CD4-positive, alpha-beta T cell treated with Interleukin-6 for 4 hours (primary cell): ENCODE measurements around the gene BANF2.
A peak's percentile ranks its signal among the peaks of the same experiment; 100 is the strongest.
"Not testable (repeated sequence)": the region's sequence is repeated elsewhere in the genome, so short reads cannot be mapped to it uniquely, and the experiment has no call there.

Experiments
- DNase-seq: peaks from one replicate; pipeline ENCODE4 v3.0.0-alpha.2; 2020; ENCODE audit warnings: mixed read lengths

BANF2 gene

DNA sequence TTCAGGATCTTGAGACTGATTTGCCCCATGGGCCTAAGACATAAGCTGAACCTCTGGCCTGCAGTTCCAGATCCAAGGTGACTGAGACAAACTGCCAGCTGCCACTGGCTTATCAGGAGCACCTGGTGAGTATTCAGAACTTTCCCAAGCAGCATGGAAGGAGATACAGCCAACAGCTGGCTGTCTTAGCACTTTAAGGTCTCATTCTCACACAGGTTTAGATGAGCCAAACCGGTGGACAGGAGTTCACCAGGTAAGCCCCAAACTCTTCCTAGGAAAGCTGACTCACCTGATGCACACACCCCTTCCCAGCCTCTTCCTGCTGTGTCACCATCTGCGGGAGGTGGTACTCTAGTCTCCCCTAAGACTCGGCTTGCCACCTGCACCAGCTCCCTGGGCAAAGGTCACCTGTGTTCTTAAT, at the start of gene BANF2:
Gene BANF2, plus strand, starts transcription at position 36 of the 421 bp plus-strand sequence. CDS start 25,060 bp downstream, outside the sequence.
- no peak for DNase-seq

DNA sequence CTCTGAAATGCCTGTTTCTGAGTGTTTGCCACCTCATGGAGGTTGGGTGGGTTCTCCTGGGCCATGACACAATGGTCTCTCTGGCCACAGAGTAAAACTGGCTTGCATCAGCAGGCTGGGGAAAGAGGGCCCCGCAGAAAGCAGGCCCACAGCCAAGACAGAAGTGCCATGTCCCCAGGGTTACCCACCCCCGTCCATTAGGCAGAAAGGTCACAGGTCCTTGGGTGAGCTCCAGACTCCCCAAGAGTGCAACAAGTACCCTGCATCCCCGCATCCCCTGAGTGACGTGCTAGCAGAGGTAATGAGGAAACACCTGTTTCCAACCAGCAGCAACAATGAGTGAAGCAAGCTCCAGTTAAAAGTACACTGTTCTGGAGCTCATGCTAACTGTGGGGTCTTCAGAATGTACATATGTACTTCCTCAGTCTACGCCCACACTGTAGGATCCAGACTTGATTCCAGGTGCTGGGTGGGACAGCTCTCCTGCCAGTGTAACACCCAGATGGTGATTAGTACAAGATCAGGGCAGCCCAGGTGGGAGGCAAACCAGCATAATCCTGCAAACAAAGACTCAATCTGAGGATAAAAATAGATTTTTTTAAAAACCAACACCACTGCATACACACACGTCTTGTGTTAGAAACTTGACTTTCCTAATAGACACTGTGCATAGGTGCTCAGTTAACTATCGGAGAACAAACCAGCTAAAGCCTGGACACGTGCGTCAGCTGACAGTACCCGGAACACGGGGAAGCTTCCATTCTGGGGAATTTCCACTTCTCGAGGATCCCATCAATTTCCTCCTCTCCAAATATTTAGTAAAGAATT, 49.3 kb upstream of the BANF2 start:
- DNase-seq, result no peak

DNA sequence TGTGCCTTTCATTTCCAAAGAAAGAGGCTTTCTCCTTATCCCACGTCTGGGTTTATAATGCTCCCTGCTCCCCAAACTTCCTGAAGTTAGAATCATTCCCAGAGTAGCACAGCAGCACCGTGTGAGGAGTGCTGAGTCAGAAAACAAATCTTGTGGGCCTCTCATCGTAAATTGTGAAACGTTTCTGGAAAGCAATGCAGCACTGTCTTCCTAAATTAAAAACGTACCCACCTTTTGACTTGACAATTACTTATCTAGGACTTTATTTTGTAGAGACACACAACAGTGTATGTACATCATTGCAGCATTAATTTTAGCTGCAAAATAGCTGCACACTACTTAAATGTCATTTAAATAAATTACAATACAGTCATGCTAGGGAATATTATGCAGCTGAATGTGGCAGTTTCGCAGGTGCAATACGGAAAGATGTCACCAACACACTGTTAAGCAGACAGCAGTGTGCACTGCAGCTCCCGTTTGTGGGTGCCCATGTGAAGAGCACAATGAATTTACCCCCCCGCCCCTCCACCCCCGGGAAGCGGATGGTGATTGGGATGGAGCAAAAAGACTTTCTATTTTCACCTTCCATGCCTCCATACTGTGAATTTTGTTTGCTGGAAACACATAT, 48.5 kb upstream of the BANF2 start:
- no peak for DNase-seq

DNA sequence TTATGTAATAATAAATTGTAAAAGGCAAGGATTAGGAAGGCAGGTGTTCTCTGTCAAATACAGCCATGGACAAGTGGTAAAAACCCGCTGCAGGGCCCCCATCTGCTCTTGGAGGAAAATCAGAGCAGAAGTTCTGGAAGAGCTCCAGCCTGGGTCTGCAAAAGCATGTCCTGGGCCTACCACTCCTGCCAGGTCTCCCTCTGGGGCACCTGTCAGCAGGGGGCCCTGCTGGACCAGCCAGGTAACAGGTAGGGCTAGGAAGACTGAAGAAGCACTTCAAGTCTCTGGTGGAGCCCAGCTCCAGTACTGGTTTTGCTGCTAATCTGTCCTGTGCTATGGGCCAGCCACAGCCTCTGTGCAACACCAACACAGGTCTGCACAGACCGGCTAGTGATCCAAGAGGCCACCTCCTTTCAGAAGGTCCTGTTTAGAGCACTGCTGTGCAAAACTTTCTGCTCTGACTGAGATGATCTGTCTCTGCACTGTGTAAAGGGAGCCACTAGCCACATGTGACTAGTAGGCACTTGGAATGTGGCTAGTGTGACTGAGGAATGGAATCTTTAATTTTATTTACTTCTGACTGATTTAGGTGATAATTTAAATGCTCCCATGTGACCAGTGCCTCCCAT, 47.9 kb upstream of the BANF2 start:
- no peak for DNase-seq

DNA sequence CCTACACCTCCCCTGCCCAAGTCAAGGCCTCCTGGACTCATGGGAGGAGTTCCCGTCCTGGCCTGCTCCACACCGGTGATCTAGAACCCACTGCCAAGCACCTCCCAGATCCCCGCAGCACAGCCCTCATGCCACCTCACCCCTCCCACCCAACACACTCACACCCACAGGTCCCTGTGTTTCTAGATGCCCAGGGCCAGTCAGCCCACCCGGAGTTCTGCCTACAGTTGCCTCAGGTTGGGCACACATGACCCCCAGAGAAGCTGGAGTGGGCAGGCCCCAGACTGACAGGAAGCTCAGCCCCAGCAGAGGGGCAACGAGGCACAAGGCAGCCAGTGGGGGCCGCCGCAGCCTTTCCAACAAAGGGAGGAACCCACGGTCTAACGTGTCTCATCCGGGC, 47.4 kb upstream of the BANF2 start:
- DNase-seq, result no peak

DNA sequence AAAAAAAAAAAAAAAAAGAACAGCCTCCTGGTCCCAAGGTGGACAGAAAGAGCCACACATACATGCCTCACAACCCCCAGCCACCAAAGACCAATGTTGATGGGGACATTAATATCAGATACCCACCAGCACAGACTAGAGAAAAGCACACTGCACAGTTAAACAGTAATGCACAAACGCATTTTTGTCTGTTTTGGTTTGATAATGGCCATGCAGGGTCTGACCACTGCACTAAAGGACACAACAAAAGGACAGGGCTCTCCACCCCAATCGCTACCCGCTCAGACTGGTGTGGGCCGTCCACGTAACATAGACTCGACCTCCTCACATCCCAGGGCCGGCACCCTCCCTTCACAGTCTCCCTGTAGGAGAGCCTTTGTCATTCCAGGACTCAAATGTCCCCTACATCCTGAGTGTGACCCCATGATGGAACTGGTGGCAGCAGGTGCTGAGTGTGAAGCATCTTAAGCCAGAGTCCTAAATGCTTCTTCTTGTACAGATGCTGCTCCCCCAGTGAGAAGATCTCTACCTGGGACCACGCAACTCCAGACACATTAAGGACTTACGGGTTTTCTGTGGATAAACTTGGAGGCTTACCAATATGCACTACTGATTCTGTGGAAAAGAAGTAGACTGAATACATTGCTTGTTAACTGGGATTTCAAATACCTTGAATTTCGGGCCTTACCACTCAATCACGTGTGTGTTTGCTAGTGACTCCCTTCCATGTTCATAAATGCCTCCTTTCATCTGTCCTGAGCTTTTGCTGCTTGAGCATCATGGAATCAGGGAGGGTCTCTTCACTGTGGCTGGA, 45.7 kb upstream of the BANF2 start:
- DNase-seq, result no peak

DNA sequence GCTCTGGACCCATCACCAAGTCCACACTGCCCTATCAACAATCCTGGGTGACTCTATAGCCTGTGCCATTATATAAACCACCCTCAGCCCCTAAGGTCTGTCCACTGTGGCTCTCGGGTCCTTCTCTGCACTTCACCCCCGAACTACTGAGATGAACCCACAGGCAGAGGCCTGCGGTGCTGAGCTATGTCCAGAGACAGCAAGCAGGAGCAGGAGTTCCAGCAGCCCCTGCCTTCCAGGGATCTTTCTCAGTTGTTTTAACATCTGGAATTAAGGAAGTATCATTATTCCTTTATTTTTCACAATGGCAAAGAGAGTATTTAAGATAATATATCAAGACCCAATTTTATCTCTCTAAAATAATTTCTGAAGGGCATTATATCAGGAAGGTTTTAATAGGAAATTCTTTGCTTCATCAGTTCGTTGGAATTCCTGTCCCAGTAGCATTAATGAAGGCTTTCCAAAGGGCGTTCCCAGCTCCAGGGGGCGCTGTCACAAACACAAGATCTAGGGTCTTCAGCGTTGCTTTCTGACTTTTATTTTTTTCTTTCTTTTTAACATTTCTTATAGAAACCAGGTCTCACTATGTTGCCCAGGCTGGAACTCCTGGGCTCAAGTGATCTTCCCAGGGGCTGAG, 45.0 kb upstream of the BANF2 start:
- DNase-seq, result peak; percentile 42

DNA sequence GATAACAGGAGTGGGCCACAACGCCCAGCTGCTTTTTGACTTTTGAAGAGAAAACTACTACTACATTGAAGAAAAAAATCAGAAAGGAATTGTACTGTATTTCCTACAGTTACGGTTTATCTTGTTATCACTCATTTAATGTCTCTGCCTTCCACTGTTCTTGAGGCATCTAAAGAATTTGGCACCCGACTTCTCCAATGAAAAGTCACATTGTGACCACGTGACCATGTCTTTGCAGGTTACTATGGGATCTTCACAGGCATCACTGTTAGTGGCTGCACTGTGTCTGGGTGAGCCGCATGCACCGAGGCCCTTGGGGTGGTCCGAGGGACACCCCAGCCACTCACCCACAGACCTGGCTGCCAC, 44.5 kb upstream of the BANF2 start:
- no peak for DNase-seq

DNA sequence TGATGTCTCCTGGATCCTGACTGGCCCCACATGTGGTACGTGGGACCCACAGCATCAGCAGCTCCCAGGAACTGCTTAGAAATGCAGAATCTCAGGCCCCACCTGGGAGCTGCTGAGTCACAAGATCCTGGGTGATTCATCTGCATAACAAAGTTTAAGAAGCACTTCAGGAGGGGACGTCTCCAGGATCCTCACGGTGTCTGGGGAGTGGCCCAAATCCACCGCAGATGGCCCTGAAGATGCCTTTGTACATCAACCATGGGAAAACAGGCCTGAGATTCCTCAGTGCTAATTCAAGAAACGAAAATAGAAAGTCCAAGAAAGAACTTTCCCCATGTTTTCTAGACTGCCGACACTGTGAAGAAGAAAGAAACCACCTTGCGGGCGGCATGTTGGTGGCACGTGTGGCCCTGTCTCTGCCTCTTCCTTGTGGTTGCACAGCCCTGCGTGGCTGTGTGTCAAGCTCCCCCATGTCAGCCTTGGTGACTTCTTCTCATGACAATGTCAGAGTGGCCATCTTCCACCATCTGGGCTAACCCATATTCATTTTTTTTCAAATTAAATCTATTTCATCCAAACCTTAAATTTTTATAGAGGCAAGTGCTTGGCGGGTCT, 43.8 kb upstream of the BANF2 start:
- no peak for DNase-seq

DNA sequence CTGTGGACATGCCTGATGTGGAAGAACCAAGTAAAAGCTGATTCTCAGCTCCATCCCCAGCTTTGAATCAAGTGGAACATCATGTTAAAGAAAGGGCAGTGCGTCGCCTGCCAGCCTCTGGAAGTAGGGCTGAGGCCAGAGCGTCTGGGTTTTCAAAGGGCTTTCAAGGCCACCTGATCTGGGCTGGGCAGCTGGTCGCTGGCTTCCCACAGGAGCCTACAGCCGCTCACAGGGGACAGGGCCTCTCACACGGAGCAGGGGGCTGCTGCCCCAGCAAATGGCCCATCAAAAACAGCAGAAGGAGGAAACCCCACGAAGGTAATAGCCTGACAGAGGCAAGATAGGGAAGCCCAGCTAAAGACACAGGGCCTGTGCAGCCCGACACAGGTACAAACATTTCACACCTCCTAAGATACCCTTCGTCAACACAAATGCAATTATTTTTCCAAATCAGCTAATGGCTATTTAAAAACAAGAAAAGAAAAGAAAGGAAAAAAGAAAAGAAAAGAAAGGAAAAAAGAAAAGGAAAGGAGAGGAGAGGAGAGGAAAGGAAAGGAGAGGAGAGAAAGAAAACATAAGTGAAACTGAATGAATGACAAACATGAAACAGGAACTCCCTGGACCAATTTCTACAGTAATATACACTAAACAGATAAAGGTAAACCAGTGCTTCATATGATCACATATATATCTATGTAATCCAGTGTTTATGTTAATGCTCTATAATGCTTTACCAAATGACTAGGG, 42.5 kb upstream of the BANF2 start:
- DNase-seq, result no peak

DNA sequence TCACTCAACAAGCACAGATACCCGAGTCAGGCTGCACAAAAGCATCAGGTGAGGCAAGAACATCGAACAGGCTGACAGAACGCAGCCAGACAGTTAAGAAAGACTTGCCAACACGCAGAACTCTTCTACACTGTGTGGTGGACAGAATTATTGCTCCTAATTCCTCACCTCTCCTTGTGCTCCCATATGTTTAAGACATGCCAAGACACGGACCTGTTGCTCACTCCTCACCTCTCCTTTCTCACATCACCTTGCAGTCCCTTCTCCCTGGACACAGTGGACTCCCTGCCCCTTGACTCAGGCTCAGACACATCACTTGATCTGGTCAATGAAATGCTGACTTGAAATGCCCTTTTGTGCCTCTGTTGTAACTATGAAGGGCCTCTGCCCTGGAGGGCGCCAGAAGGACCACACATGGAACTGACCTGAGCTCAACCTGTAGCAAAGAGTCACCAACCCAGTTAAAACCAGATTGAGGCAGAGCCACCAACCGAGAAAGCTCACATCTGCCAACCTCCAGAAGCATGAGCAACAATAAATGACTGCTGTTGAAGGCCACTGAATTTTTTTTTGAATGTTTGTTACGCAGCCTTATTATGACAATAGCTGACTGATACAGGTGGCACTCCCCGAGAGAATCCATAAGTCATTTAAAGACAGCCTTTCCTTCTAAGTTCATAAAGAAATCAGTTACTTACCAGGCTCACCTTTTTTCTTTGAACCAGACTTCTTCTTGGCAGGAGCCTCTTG, 41.7 kb upstream of the BANF2 start:
- no peak for DNase-seq

DNA sequence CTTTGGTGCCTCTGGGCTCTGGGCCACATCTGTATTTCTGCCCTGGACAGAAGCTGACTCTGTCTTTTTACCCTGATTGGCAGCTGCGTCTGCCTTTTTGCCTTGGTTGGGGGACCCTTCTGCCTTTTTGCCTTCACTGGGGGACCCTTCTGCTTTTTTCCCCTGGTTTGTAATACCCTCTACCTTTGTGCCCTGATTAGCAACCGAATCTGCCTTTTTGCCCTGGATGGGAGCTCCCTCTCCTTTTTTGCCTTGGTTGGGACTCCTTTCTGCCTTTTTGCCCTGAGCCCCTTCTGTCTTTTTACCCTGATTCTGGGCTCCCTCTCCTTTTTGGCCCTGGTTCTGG, 41.1 kb upstream of the BANF2 start:
- DNase-seq, result no peak

DNA sequence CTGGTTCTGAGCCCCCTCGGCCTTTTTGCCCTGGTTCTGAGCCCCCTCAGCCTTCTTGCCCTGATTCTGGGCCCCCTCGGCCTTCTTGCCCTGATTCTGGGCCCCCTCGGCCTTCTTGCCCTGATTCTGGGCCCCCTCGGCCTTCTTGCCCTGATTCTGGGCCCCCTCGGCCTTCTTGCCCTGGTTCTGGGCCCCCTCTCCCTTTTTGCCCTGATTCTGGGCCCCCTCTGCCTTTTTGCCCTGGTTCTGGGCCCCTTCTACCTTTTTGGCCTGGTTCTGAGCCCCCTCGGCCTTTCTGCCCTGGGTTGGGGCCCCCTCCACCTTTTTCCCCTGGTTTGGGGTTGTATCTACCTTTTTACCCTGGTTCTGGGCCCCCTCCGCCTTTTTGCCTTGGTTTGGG, 40.4 kb upstream of the BANF2 start:
- not testable (repeated sequence) for DNase-seq

DNA sequence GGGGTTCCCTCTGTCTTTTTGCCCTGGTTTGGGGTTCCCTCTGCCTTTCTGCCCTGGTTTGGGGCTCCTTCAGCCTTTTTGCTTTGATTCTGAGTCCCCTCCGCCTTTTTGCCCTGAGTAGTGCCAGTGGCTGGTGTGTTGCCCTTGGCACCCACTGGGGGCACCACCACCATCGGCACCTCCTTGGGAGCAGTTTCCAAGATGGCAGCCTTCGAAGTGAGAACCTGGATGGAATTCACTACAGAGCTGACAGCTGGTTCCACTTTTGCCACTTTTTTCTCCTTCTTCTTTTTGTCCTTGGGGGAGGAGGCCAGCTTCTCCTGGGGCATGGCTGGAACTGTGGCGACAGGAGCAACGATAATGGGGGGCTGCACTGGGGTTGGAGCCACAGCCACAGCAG, 40.0 kb upstream of the BANF2 start:
- DNase-seq, result no peak

DNA sequence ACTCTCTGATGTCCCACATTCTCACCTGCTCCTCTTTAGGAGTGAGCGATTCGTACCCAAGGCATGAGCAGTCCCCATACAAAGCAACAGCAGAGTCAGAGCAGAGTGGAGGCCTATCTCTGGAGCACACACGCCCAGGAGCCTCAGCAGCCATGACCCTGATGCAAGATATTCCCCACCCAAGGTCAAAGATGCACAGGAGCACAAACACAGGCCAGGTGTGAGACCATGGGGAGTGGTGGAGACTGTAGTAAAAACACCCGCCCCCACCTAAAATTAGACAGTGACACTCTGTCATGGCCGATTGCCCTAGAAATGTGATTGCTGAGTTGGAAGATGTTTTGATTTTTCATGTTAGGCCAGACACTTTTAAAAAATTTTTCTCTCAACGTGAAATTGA, 39.1 kb upstream of the BANF2 start:
- DNase-seq, result no peak

DNA sequence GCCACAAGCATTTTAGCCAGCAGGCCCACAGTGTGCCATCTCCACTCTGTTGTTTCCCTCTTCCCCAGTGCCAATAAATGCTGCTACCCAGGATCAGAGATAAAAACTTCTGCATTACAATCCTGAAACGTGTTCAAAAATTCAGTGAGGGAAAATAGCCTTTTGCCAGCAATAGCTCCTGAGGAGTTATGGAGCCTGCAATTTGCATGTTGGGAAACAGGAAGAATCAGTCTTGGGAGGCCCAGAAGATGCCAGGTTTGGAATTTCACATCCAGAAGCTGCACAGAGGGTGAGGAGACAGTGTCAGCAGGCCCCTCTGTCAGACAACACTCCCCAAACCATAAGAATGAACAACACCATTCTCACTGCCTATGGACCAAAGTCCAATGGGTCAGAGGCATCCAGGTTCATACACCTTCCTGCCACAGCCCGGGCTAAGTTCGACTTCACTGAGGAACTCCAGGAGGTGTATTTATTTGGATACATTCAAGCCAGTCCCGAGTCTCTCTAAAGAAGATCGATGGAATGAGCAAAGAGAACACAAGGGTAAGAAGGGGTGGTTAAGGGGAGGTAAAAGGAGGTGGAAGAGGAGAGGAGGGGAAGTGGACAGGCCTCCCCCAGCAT, 38.5 kb upstream of the BANF2 start:
- DNase-seq, result no peak

DNA sequence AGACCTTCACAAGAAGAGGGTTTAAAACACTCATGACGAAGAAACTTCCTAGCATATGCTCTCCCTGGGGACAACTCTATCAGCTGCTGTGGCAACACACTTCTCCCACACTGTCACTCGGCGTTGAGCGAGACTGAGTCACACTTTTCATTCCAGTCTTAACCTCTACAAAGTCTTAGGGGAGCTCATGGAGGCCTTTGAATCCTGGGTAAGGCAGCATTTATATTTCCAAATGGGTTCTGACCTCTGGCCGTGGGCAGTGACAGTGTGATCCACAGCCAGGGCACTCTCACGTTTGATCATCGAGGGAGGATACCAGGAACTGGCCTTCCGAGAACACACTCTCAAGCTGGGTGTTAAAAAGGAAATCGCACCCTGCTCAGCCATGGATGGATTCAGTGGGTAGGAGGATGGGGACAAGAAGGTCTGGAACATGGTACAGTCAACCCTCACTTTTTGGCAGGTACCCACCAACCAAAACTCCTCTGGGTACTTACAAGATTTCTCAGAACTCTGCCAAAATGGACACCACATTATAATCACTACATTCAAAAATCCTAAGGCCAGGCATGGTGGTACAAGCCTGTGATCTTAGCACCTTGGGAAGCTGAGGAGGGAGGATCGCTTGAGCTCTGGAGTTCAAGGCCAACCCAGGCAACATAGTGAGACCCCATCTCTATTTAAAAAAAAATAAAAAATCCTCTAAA, 37.3 kb upstream of the BANF2 start:
- DNase-seq, result no peak

DNA sequence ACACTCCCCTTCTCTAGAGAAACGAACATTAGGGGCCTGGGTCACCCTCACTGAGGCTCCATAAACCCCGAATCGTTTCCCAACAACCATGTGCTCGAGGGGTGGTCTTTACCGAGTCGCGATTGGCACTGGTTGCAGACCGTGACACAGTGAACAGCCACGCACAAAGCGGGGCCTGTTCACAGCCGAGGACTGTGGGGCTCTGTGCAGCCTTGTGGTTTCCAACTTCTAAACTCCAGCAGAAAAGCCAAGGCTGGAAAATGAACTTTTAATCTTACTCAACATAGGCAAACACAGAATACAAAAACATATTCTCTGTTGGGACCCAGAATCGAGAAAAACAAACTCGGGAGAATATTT, 36.7 kb upstream of the BANF2 start:
- no peak for DNase-seq

DNA sequence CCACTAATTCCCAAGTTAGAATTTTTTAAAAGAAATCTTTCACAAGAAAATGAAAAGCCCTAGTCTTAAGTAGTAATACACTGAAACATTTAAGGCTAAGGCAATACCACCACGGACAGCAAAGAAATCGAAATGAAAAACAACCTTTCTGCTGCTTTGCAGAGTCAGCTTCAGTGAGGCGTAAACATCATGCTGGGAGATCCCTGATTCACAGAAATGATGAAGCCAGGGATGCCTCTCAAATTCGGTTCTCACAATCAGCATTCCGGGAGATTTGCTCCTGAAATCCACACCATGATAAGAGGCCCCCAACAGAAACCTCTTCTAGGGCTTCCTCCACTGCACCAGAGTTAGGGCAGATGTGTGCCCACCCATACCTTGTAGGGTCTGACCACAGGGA, 36.3 kb upstream of the BANF2 start:
- DNase-seq, result no peak
